ENCODE measurements around the gene LSG1.
"Not testable (repeated sequence)": the region's sequence is repeated elsewhere in the genome, so short reads cannot be mapped to it uniquely, and the experiment has no call there.

The LSG1 gene

GRCh38 chr3:194654443-194654842, 17.5 kb downstream of the LSG1 start:
- no peak for DNase-seq (ENCODE audit: low read depth)

GRCh38 chr3:194647747-194648146, 24.2 kb downstream of the LSG1 start:
- DNase-seq (ENCODE audit: low read depth) = no peak

- no peak for DNase-seq (ENCODE audit: low read depth)
Measured at GRCh38 chr3:194642769-194643168, 29.2 kb downstream of the LSG1 start.

GRCh38 chr3:194640829-194641228, 31.2 kb downstream of the LSG1 start:
- DNase-seq (ENCODE audit: low read depth) = no peak

- no peak for DNase-seq (ENCODE audit: low read depth)
Measured at GRCh38 chr3:194638991-194639605, 32.9 kb downstream of the LSG1 start.

- no peak for DNase-seq (ENCODE audit: low read depth)
Measured at GRCh38 chr3:194637541-194638400, 34.2 kb downstream of the LSG1 start.

- DNase-seq (ENCODE audit: low read depth) = no peak
Measured at GRCh38 chr3:194637066-194637465, 34.9 kb downstream of the LSG1 start.

- no peak for DNase-seq (ENCODE audit: low read depth)
Measured at GRCh38 chr3:194633349-194634004, 38.5 kb downstream of the LSG1 start, which contains the start of gene TMEM44. Gene TMEM44 (minus strand): TSS chr3:194633419. CDS start chr3:194633215, 204 bp downstream.

- no peak for DNase-seq (ENCODE audit: low read depth)
Measured at GRCh38 chr3:194632809-194633348, 39.1 kb downstream of the LSG1 start.

GRCh38 chr3:194632226-194632808, 39.7 kb downstream of the LSG1 start:
- DNase-seq (ENCODE audit: low read depth) = no peak

- no peak for DNase-seq (ENCODE audit: low read depth)
Measured at GRCh38 chr3:194631696-194632095, 40.3 kb downstream of the LSG1 start.

- not testable (repeated sequence) for DNase-seq (ENCODE audit: low read depth)
Measured at GRCh38 chr3:194630681-194631080, 41.3 kb downstream of the LSG1 start.

- no peak for DNase-seq (ENCODE audit: low read depth)
Measured at GRCh38 chr3:194624956-194625355, 47.0 kb downstream of the LSG1 start.

- no peak for DNase-seq (ENCODE audit: low read depth)
Measured at GRCh38 chr3:194623449-194624290, 48.3 kb downstream of the LSG1 start.

GRCh38 chr3:194622621-194623340, 49.2 kb downstream of the LSG1 start:
- no peak for DNase-seq (ENCODE audit: low read depth)

- no peak for DNase-seq (ENCODE audit: low read depth)
Measured at GRCh38 chr3:194621947-194622346, 50.0 kb downstream of the LSG1 start.

- DNase-seq (ENCODE audit: low read depth) = no peak
Measured at GRCh38 chr3:194620196-194620595, 51.8 kb downstream of the LSG1 start.

- DNase-seq (ENCODE audit: low read depth) = no peak
Measured at GRCh38 chr3:194619741-194620140, 52.2 kb downstream of the LSG1 start.

- DNase-seq (ENCODE audit: low read depth) = no peak
Measured at GRCh38 chr3:194618858-194619608, 53.0 kb downstream of the LSG1 start.

- DNase-seq (ENCODE audit: low read depth) = no peak
Measured at GRCh38 chr3:194617827-194618226, 54.2 kb downstream of the LSG1 start.

All from non-pigmented ciliary epithelial cell (primary cell).